Activated naive CD4-positive, alpha-beta T cell treated with anti-CD3 and anti-CD28 coated beads for 36 hours (primary cell): ENCODE results near the gene CBARP. TPM values are rescaled to one million over a fixed set of nuclear protein-coding genes. Genes with fewer than 3 reads are reported as not detected.

Experiments
- CTCF ChIA-PET: fragments of 350-600 bp; sonication (Branson Sonifier 250); formaldehyde crosslinking; loops from one replicate; lab custom pipeline; 2021; ENCODE audit warnings: antibody characterized with exemption; lab: Charles Lee
- DNase-seq: peaks from one replicate; pipeline ENCODE4 v3.0.0-alpha.2; 2020
- H3K27ac Mint-ChIP-seq: one replicate; pipeline ENCODE4 v1.8.0; 2021; ENCODE audit warnings: mild to moderate bottlenecking, mixed read lengths
- H3K27me3 Mint-ChIP-seq: one replicate; pipeline ENCODE4 v1.8.0; 2021; ENCODE audit warnings: low read depth, mixed read lengths
- H3K36me3 Mint-ChIP-seq: one replicate; pipeline ENCODE4 v1.8.0; 2021; ENCODE audit warnings: low read depth, mixed read lengths
- H3K4me1 Mint-ChIP-seq: one replicate; pipeline ENCODE4 v1.8.0; 2021; ENCODE audit warnings: low read depth, mixed read lengths
- H3K4me3 Mint-ChIP-seq: one replicate; pipeline ENCODE4 v1.8.0; 2021; ENCODE audit warnings: mild to moderate bottlenecking, moderate library complexity, mixed read lengths
- H3K9me3 Mint-ChIP-seq: one replicate; pipeline ENCODE4 v1.8.0; 2021; ENCODE audit warnings: mixed read lengths
- intact Hi-C: fragments of 100-400 bp; cut with micrococcal nuclease; formaldehyde crosslinking; loops from one replicate; pipeline ENCODE4 v1.15.1; 2023
- total RNA-seq, 2 experiments: library from RNA; stranded (reverse); gene quantifications; one replicate each; pipeline ENCODE4 v1.2.3, GENCODE V29; 2021

CBARP gene
- total RNA-seq, 2 experiments from 2014 or later: 0.77 to 1.1 TPM

DNA sequence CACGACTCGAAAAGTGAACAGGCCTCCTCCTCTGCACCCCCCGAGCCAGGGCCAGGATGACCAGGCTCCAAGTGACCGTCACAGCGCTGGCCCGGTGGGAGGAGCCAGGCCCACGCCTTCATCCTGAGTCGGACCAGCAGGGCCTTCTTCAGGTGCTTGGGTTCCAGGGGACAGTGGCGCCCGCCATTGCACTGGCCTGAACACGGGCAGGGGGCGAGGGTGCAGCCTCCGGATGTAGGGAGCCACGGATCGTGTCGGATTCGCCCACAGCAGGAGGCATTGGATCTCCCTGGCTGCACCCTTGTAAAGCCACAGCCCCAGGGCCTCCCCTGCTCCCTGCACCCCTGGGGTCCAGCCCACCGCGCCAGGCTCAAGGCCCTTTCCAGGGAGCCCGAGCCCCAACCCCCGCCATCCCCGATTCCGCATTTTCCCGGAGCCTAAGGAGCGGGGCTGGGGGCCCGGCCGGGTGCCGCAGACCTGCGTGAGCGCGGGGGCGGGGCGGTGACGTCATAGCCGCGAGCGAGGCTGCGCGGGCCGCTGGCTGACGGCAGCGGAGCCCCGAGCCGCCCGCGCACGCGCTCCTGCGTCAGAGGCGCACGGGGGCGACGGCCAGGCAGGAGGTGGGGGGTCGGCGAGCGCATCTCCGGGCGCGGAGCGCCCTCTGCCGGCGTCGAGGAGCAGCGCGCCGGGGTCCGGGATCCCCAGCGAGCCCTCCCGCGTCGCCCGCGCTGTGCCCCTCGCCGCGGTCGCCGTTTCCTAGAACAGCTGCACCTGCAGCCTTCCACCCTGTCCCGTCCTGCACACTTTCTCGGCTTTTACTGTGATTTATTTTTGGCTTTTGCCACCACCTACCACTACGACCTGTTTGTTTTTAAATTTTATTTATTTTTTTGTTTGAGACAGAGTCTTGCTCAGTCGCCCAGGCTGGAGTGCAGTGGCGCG is 2.3 kb upstream of the CBARP start:
- Mint-ChIP-seq H3K4me1 (peaks cover 43% of the 10 kb centered on the region), H3K9me3 (no peaks in the 10 kb centered on the region), H3K36me3 (peaks cover 2% of the 10 kb centered on the region), H3K27me3 (peaks cover 10% of the 10 kb centered on the region), H3K4me3 (peak overlapping the region; percentile 24), H3K27ac (no peak overlapping the region)
- CTCF ChIA-PET: interaction anchor here (1.0 to 7.7 kb wide), 7 partner anchors 24 to 316 kb away, joined by 3 to 233 read pairs (median 4); partner anchors contain the start of genes ARHGAP45 and CIRBP
- DNase-seq: peak; percentile 84
- intact Hi-C loops: loop anchor here (2.0 kb wide), 3 partner anchors 25 to 319 kb away; partner anchors contain the start of genes RNU6-2 and TMEM259

DNA sequence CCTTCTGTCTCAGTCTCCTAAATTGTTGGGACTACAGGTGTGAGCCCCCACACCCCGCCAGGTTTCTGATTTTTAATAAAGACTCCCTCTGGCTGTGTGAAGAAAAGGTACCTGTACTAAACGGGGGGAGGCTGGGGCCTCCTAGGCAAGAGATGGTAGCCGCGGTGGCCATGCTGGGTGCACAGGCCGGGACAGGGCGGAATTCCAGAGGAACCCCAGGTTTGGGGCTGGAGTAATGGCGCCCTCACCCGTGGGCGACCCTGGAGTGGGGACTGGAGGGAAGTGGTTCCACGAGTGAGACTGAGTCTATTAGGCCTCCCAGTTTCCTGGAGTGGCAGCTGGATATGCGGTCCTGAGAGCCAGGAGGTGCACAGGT is 1.6 kb upstream of the CBARP start:
- no peaks in the 10 kb centered on the region for H3K9me3 Mint-ChIP-seq
- DNase-seq: no peak
- peaks cover 10% of the 10 kb centered on the region for H3K27me3 Mint-ChIP-seq
- no peak overlapping the region for H3K27ac Mint-ChIP-seq
- H3K4me3 Mint-ChIP-seq: peak overlapping the region; percentile 24
- H3K36me3 Mint-ChIP-seq: no peaks in the 10 kb centered on the region
- peaks cover 39% of the 10 kb centered on the region for H3K4me1 Mint-ChIP-seq
- CTCF ChIA-PET: interaction anchor here (1.3 kb wide), 1 partner anchor 126 kb away, joined by 3 read pairs; no protein-coding TSS in a partner anchor
- intact Hi-C loops: no loop called here

- Mint-ChIP-seq H3K4me3 (peak overlapping the region; percentile 68), H3K27ac (no peak overlapping the region), H3K9me3 (no peaks in the 10 kb centered on the region), H3K4me1 (peaks cover 35% of the 10 kb centered on the region), H3K27me3 (peaks cover 10% of the 10 kb centered on the region), H3K36me3 (no peaks in the 10 kb centered on the region)
- intact Hi-C loops: no loop called here
- CTCF ChIA-PET: interaction anchor here (0.7 to 1.3 kb wide), 3 partner anchors 22 to 126 kb away, joined by 3 read pairs; no protein-coding TSS in a partner anchor
- no peak for DNase-seq
Observed at GRCh38 chr19:1238369-1239303, 831 bp upstream of the CBARP start.

GRCh38 chr19:1237027-1237659 is 662 bp downstream of the CBARP start:
- CTCF ChIA-PET: no interaction called here
- Mint-ChIP-seq H3K36me3 (no peaks in the 10 kb centered on the region), H3K27ac (no peak overlapping the region), H3K4me1 (peaks cover 20% of the 10 kb centered on the region), H3K9me3 (no peaks in the 10 kb centered on the region), H3K4me3 (peak overlapping the region; percentile 44), H3K27me3 (peaks cover 10% of the 10 kb centered on the region)
- no peak for DNase-seq
- intact Hi-C loops: no loop called here

DNA sequence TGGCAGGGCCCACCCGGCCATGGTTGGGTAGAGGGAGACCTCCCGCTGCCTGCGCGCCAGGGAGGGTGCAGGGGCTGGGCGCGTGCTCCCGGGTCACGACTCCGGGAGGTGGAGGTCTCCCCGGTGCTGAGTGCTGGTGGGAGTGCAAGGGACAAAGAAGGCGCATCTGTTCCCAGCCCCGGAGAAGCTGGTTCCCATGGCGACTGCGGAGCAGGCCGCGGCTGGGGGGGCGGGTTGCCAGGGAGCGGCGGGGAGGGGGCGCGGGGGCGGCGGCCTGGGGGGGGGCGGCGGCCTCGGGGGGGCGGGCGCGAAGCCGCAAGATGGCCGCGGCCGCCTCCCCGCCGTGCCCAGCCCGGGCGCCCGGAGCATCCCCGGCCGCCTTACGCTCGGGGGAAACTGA is 1.2 kb downstream of the CBARP start:
- no peak for DNase-seq
- intact Hi-C loops: no loop called here
- peaks cover 19% of the 10 kb centered on the region for H3K4me1 Mint-ChIP-seq
- peaks cover 10% of the 10 kb centered on the region for H3K27me3 Mint-ChIP-seq
- H3K27ac Mint-ChIP-seq: no peak overlapping the region
- no peaks in the 10 kb centered on the region for H3K9me3 Mint-ChIP-seq
- CTCF ChIA-PET: no interaction called here
- H3K4me3 Mint-ChIP-seq: peak overlapping the region; percentile 24
- no peaks in the 10 kb centered on the region for H3K36me3 Mint-ChIP-seq

GRCh38 chr19:1235625-1236538 is 1.9 kb downstream of the CBARP start:
- no peak for DNase-seq
- CTCF ChIA-PET: no interaction called here
- no peak overlapping the region for H3K27ac Mint-ChIP-seq
- peaks cover 12% of the 10 kb centered on the region for H3K4me1 Mint-ChIP-seq
- no peaks in the 10 kb centered on the region for H3K9me3 Mint-ChIP-seq
- no peaks in the 10 kb centered on the region for H3K36me3 Mint-ChIP-seq
- peaks cover 10% of the 10 kb centered on the region for H3K27me3 Mint-ChIP-seq
- peak overlapping the region; percentile 24 for H3K4me3 Mint-ChIP-seq
- intact Hi-C loops: no loop called here

DNA sequence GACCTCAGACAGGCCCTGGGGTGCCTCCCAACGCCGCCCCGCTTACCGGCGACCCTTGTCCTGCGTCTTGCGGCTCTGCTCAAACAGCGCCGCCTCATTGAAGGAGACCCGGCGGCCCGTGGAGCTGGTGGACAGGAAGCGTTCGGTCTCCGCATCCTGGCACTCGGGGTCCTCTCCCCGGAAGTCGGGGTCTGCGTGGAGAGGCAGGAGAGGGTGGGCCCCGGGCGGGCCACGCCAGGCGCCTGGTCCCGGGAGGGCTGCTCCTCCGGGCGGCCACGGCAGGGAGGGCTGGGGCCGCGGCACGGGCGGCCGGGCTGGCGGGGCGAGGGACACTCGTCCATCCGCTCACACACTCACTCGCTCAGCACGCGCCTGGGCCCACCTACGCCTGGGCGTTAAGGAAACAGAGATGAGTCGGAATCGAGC is 2.8 kb downstream of the CBARP start:
- H3K9me3 Mint-ChIP-seq: no peaks in the 10 kb centered on the region
- peaks cover 10% of the 10 kb centered on the region for H3K4me1 Mint-ChIP-seq
- CTCF ChIA-PET: no interaction called here
- H3K27ac Mint-ChIP-seq: no peak overlapping the region
- intact Hi-C loops: no loop called here
- DNase-seq: no peak
- no peak overlapping the region for H3K4me3 Mint-ChIP-seq
- peaks cover 10% of the 10 kb centered on the region for H3K27me3 Mint-ChIP-seq
- no peaks in the 10 kb centered on the region for H3K36me3 Mint-ChIP-seq

- CTCF ChIA-PET: no interaction called here
- Mint-ChIP-seq H3K36me3 (no peaks in the 10 kb centered on the region), H3K4me3 (no peak overlapping the region), H3K27me3 (peaks cover 8% of the 10 kb centered on the region), H3K4me1 (peaks cover 8% of the 10 kb centered on the region), H3K9me3 (no peaks in the 10 kb centered on the region), H3K27ac (no peak overlapping the region)
- intact Hi-C loops: no loop called here
- no peak for DNase-seq
Observed at GRCh38 chr19:1234051-1234954, 3.5 kb downstream of the CBARP start.

DNA sequence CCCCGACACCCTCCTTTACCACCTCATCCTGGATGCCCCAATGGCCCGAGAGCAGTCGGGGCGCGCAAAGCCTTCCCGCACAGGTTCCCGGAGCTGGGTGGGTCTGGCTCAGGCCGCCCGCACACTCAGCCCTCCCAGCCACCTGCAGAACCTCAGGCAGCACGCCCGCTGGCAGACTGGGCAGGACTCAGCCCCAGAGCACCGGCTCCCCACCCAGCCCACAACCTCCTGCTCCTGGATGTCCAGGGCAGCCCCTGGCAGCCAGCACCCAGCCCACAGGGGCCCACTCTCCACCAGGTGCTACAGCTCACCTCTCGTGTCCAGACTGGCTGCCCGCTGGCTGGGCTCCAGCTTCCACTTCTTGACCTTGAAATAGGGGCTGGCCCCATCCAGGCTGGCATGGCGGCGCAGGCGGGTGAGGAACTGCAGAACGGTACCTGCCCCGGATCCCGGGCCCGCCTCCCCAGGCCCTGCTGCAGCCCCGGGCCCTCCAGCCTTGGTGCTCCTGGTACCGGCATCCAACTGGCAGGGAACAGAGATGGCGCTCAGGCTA is 4.6 kb downstream of the CBARP start:
- no peak overlapping the region for H3K27ac Mint-ChIP-seq
- H3K4me1 Mint-ChIP-seq: no peaks in the 10 kb centered on the region
- no peak for DNase-seq
- intact Hi-C loops: no loop called here
- CTCF ChIA-PET: no interaction called here
- no peaks in the 10 kb centered on the region for H3K9me3 Mint-ChIP-seq
- peaks cover under 1% of the 10 kb centered on the region for H3K36me3 Mint-ChIP-seq
- H3K27me3 Mint-ChIP-seq: no peaks in the 10 kb centered on the region
- H3K4me3 Mint-ChIP-seq: no peak overlapping the region

DNA sequence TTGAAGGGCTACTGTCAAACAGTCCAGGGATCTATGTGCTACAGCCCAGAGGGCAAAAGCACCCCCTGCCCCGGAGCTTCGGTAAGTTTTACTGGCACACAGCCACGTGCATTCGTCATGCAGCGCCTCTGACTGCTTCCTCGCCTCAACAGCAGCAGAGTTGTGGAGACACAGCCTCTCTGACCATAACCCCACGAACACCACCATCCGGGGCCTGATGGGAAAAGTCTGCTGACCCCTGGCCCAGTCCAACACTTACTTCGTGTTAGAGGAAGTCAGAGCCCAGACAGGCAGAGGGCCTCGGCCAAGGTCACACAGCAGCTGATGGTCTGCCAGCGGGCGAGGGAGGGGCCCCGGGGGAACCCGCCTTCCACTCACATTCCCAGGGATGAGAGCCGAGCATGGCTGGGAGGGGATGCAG is 5.1 kb downstream of the CBARP start:
- no peak overlapping the region for H3K27ac Mint-ChIP-seq
- H3K27me3 Mint-ChIP-seq: no peaks in the 10 kb centered on the region
- no peak for DNase-seq
- peaks cover 2% of the 10 kb centered on the region for H3K36me3 Mint-ChIP-seq
- H3K4me1 Mint-ChIP-seq: no peaks in the 10 kb centered on the region
- intact Hi-C loops: no loop called here
- no peaks in the 10 kb centered on the region for H3K9me3 Mint-ChIP-seq
- CTCF ChIA-PET: no interaction called here
- no peak overlapping the region for H3K4me3 Mint-ChIP-seq
